ENCODE results near the gene KCNIP3. TPM values are rescaled to one million over a fixed set of nuclear protein-coding genes. Genes with fewer than 3 reads are reported as not detected.

KCNIP3 gene
- total RNA-seq, 2 donors from 2014 or later = 10.5 to 17.9 TPM

- DNase-seq (ENCODE audit: low spot score) = no peak
- intact Hi-C loops (cut with DNase I) = no loop called here
These were observed 24.0 kb downstream of the KCNIP3 start for GRCh38 chr2:95320986-95321767.

- DNase-seq (ENCODE audit: low spot score) = no peak
- intact Hi-C loops (cut with DNase I) = no loop called here
These were observed 26.4 kb downstream of the KCNIP3 start for GRCh38 chr2:95323347-95324155.

DNA sequence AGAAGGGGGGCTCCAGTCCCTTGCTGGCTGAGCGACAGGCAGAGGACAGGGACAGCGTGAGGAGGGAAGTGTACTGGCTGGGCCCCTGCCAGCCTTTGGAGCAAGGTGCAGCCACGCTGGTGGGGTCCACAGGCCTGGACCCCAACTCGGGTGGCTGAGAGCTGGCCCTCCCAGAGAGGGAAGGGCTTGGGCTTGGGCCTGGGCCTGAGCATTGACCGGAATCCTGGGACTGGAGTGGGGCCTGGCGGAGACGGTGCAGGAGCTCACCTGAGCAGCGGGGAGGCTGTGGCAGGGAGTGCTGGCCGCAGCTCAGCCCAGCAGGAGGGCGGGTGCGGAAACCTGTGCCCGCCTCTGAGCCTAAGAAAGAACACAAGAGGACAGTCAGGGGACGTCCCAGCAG, 27.9 kb downstream of the KCNIP3 start:
- no peak for DNase-seq (ENCODE audit: low spot score)
- intact Hi-C loops (cut with DNase I) = no loop called here

- intact Hi-C loops (cut with DNase I) = no loop called here
- DNase-seq (ENCODE audit: low spot score) = no peak
These were observed 28.7 kb downstream of the KCNIP3 start for GRCh38 chr2:95325590-95326432.

- no peak for DNase-seq (ENCODE audit: low spot score)
- intact Hi-C loops (cut with DNase I) = no loop called here
These were observed 29.4 kb downstream of the KCNIP3 start for GRCh38 chr2:95326433-95327140.

DNA sequence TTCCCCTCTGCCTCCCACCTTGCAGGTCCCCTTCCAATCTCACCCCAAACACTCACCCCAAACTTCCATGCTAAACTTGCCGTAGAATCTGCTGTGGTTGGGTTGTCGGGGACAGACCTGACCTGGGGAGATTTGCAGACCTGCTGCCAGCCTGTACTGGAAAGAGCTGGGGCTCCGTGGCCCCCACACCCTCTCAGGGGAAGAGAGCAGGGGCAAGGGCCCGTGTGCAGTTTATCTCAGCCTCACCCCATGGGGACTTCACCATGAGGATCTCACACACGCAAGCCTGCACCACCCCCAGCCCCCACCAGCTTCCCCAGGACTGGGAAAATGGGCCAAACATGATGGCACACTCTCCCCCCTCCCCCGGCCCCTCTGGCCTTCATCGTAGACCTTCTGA, 30.7 kb downstream of the KCNIP3 start:
- intact Hi-C loops (cut with DNase I) = no loop called here

GRCh38 chr2:95328358-95329125, 31.4 kb downstream of the KCNIP3 start:
- intact Hi-C loops (cut with DNase I) = no loop called here
- no peak for DNase-seq (ENCODE audit: low spot score)

More for the DNA sequence above, 30.7 kb downstream of the KCNIP3 start:
- no peak for DNase-seq (ENCODE audit: low spot score)

- no peak for DNase-seq (ENCODE audit: low spot score)
- intact Hi-C loops (cut with DNase I) = no loop called here
These were observed 32.3 kb downstream of the KCNIP3 start for GRCh38 chr2:95329401-95329800.

DNA sequence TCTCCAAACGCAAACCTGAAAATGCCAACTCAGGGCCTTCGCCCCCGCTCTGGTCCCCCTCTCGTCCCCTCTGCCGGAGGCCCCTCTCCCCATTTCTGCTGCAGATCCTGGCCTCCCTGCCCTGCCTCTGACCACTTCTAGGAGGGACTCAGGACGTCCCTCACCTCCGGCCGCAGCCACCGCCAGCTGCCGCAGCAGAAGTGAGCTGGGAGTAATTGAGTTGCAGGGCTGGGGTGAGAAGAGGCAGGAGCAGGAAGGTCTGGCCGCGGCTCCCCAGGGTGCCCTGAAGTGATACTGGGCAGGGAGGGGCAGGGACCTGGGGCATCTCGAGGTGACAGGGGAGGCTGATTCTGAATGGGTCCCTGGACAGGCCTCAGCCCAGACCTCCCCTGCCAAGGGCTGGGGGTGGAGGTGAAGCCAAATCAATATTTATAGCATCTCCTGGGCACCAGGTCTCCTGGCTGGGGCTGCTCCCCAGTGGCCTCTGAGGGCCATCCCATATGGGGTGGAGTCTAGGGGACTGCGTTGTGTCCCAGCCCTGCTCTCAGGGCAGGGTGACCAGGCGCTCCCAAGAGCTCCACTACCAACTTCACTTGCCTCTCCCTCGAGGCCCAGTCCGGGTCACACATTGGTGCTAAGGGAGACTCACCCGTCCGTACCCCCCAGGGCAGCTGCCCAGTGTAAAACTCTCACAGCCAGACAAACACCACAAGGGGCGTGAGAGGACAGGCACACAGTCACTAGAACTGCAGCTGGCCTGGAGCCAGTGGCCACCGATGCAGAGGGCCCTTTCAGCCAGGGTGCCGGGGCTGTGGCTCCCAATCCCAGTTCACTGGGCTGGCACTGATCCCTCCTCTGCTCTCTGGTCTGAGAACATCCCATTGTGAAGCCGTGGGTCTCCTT, 33.0 kb downstream of the KCNIP3 start:
- no peak for DNase-seq (ENCODE audit: low spot score)
- intact Hi-C loops (cut with DNase I) = no loop called here

DNA sequence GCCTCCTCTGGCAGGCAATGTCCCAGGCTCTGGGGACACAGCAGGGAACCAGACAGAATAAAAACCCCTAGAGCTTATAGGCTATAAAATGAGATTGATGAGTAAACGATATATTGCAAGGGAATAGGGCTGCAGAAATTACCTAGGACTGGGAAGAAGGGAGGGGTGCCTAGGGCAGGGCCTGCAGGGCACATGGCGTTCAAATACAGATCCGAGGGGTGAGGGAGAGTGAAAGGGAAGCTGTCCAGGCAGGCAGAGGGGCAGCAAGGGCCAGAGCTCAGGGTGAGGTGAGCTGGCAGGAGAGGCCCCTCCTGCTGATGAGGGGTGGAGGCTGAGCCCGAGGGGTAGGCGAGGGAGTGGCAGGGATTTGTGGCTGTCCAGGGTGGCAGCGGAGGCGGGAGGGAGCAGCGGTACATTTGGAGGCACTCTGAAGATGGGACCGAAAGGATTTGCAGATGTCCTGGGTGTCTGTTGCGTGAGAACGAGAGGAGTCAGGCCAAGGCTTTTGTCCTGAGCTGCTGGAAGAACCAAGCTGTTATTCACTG, 33.7 kb downstream of the KCNIP3 start:
- intact Hi-C loops (cut with DNase I) = no loop called here

DNA sequence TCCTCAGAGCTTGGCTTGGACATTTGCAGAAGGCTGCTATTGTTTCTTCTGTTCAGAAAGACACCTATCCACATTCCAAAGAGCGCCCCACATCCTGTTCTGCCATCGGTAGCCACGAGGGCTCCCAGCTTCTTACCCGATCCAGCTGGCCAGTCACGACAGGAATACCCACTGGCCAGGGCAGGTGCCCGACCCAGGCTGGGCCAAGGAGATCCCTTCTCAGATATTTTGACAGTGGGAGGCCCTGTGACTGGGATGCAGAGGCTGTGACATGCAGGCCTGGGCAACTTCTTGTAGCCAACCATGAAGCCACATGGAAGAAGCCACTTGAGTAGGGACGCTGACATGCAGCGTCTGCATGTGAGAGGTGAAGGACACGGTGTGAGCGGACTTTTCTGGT, 34.5 kb downstream of the KCNIP3 start:
- DNase-seq (ENCODE audit: low spot score) = no peak
- intact Hi-C loops (cut with DNase I) = no loop called here

More for the DNA sequence above, 33.7 kb downstream of the KCNIP3 start:
- DNase-seq (ENCODE audit: low spot score) = no peak

DNA sequence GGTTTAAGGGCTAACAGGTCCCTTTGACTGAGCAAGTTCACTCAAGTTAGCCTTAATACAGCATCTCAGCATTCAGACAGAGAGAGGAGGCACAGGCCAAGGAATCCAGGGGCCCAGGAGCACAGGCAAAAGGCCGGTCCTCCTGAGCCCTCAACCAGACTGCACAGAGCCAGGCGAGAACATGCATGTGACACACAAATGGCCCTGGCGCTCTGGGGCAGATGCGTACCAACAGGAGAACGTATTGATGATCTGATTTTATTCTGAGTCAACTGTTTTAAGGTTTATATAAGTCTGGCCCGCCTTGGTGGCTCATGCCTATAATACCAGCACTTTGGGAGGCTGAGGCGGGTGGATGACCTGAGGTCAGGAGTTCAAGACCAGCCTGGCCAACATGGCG, 34.9 kb downstream of the KCNIP3 start:
- intact Hi-C loops (cut with DNase I) = no loop called here
- no peak for DNase-seq (ENCODE audit: low spot score)

DNA sequence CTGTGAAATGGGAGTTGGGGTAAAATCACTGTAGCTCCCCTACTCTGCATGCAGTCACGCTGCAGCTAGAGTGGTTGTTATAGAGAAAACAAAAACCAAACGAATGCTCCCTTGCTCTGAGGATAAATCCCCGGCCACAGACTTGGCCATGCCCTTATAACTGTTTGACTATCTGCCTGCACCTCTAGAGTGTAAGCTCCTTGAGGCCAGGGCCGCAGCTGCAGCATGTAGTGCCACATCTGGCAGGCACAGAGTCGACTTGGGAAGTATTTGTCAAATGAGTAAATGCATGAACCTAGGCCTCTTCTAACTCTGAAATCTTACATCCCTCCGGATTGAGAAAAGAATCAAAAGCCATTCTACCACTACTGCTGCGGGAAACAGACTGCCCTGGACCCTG, 35.9 kb downstream of the KCNIP3 start:
- intact Hi-C loops (cut with DNase I) = no loop called here
- no peak for DNase-seq (ENCODE audit: low spot score)

DNA sequence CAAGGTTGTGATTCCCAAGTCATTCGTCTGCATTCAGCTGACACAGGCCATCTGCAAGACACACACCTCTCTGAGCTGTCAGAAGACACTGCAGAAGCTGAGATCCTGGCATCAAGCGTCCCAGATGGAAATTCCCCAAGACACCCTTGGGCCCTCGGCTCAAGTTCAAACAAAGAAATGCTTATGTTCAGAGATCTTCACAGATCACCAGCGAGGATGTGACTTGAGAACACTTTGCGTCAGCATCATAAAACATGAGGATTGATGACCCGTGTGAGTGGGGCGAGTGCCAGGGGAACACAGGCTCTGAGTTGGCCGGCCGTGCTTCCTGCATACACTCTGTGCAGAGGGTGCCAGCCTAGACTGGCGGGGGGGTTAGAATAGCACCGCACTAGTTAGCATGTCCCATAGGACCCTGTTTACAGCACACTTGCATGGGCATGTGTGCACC, 36.8 kb downstream of the KCNIP3 start:
- intact Hi-C loops (cut with DNase I) = no loop called here
- DNase-seq (ENCODE audit: low spot score) = no peak

DNA sequence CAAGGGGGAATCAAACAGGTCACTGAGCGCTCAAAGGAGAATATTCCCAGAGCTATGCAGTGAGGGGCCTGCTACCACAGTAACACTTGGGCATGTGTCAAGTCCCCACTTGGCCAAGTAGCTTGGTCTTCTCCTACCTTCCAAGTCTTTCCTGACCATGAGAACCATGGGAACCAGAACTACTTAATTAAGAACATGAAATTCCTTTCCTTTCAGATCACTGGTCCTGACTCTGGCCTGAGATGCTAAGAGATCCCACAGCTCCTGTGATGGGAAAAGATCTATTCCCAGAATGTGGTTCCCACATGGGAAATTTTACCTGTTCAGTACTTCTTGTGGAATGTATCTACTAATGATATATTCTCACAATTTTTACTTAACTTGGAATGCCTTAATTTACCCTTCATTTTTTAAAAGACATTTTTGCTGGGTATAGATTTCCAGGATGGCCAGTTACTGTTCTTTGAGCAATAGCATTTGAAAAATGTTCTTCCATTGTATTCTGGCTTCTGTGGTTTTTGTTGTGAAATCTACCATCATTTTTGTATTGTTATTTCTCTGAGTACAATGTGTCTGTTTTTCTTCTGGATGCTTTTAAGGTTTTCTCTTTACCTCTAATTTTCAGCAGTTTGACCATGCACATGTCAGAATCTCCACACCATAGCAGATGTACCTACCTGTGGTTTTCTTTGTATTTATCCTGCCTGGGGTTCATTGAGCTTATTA, 37.9 kb downstream of the KCNIP3 start:
- DNase-seq (ENCODE audit: low spot score) = no peak
- intact Hi-C loops (cut with DNase I) = no loop called here

GRCh38 chr2:95336406-95336805, 39.3 kb downstream of the KCNIP3 start:
- intact Hi-C loops (cut with DNase I) = no loop called here

More at GRCh38 chr2:95336406-95336805, 39.3 kb downstream of the KCNIP3 start:
- DNase-seq (ENCODE audit: low spot score) = no peak

Measured in posterior vena cava (tissue), 2 donors.